ENCODE measurements around the gene CEP350. TPM values are rescaled to one million over a fixed set of nuclear protein-coding genes. Genes with fewer than 3 reads are reported as not detected.
"Not testable (repeated sequence)": the region's sequence is repeated elsewhere in the genome, so short reads cannot be mapped to it uniquely, and the experiment has no call there.

CEP350 gene
- polyA plus RNA-seq, 10 donors = 23.1 to 39.9 (median 29.8) TPM

GRCh38 chr1:180114396-180114945, 159.9 kb downstream of the CEP350 start:
- DNase-seq = no peak

DNA sequence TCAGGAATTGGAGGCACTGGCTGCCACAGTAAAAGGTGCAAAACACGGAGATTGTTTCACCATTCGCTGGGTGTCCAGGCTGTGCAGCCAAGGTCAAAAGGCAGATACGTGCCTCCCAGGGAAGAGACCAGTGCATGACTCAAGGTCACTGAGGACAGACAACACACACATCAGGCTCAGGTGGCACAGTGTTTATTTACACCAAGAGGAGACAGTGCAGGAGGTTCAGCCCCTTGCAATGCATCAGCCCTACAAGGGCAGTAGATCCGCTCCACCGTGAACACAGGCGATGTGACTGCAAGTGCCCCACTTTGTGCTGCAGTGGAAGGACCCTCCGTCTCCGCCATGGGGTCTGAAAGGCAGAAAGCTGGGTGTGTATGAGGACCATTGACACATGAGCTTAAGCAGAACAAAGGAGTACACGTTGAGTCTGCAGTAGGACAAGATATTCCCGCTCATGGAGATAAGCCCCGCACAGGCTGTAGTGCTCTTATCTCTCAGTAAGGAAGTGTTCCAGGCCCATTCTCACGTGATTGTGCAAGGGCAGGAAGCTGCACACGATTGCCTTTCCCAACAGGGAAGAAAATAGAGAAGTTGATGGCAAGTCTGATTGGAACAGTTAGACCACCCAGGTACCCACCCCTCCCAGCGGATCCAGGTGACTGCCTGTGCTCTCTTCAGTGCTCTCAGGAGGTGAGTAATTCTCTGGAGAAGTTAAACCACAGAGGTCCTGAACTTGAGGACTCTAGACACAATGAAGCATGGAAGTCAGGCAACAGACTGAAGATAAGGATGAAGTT, 162.6 kb downstream of the CEP350 start:
- no peak for DNase-seq

- peak in 1 of 3 donors; percentile 49 for DNase-seq
These were observed 163.1 kb downstream of the CEP350 start for GRCh38 chr1:180117764-180118116.

- DNase-seq = no peak
These were observed 165.2 kb downstream of the CEP350 start for GRCh38 chr1:180119837-180120236.

DNA sequence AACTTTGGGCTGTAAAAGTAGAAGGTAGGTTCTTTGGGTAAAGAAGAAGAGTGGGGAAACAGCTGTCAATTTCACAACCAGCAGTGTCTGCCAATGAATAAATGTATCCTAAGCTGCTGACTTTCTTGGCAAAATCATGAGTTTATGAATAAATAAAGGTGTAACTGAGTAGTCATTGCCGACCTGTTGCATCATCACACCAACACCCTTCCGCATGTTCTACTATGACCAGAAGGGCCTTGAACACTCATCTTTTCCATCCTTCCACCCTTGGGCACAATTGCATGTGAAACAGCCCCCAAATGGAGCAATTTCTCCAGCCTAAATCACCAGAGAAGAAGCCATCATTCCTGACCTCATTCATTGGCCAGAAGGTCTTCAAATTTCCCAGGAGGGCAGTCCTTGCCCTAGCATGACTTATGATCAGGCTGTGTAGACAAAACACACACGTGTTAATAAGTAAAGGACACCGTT, 168.9 kb downstream of the CEP350 start:
- DNase-seq = no peak

DNA sequence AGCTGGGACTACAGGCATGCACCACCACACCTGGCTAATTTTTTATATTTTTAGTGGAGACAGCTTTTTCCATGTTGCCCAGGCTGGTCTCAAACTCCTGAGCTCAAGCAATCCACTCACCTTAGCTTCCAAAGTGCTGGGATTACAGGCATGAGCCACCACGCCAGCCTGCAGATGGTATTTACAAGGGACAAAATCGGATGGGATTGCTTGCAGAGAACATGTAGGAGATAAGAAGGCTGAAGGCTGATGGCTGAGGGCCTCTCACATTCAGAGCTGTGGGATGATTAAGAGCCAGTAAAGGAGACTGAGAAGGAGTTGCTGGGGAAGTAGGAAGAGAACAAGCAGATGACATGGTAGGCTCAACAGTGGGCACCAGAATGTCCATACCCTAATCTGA, 176.0 kb downstream of the CEP350 start:
- no peak for DNase-seq

GRCh38 chr1:180131510-180131909, 176.9 kb downstream of the CEP350 start:
- DNase-seq = peak in 1 of 3 donors; percentile 51

DNA sequence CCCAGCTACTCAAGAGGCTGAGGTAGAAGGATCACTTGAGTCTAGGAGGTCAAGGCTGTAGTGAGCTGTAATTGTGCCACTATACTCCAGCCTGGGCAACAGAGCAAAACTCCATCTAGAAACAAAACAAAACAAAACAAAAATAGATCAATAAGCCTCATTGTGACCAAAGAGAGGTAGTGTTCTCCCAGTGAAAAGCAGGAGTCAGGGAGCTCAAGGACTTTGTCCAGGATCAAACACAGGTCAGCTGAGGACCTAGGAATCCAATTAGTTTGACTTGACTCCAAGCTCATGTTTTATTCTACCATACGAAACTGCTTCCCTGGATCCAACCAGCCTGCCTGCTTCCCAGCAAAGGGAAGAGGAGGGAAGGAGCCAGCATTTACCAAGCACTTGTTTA, 178.6 kb downstream of the CEP350 start:
- DNase-seq = no peak

- not testable (repeated sequence) for DNase-seq
These were observed 179.1 kb downstream of the CEP350 start for GRCh38 chr1:180133688-180134087.

DNA sequence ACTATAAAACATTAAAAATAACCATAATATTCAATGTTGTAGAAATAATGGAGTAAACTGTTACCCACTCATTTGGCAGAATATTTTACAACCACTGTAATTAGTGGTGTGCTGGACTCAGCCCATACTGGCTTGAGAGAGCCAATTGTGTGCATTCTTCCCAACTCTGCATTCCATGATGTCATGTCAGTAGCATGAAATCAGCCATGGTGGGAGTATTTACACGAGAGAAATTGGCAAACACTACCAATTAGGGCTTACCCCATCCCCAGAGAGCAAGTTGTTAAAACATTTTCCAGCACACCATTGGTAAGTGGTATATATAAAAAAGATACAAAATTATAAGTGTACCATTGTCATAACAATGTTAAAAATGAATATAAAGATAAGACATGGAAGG, 180.9 kb downstream of the CEP350 start:
- DNase-seq = no peak

DNA sequence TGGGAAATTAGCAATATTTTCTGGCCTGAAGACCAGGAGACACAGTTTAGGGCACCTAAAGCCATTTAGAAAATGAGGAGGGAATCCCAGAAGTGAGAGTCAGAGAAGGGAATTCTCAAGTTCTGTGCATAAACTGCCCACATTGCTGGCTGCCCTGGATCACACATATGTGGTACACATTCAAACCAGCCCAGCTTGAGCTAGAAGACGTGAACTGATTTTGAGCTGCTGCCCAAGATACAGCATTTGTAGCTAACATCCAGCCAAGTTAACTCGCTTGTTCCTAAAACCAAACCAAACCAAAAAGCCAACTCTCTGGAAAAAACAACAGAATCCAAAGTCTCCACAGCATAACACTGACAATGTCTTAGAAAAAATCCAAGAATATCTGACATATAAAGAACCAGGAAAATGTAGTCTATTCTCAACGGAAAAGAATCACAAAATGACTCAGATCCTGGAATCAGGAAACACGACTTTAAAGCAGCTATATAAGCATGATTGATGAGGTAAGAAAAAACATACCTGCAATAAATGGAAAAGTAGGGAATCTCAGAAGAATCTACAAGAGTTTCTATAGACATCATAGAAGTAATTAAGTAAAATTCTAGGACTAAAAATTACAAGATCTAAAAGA, 181.8 kb downstream of the CEP350 start:
- no peak for DNase-seq

DNA sequence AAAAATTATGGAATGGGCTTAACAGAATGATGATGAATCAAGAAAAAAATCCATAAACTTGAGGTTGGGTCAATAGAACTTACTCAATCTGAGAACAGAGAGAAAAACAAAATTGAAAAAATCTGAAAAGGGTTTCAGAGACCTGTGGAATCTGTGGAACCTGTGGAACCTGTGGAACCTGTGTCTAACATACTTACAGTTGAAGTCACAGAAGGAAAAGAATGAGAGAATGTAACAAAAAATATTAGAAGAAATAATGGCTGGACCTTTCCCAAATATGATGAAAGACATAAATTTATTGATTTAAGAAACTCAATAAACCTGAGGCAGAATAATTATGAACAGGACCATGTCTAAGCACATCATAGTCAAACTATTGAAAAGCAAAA, 182.4 kb downstream of the CEP350 start:
- DNase-seq = no peak

GRCh38 chr1:180137776-180138175, 183.2 kb downstream of the CEP350 start:
- DNase-seq = no peak

- DNase-seq = no peak
These were observed 186.8 kb downstream of the CEP350 start for GRCh38 chr1:180141381-180141934.

DNA sequence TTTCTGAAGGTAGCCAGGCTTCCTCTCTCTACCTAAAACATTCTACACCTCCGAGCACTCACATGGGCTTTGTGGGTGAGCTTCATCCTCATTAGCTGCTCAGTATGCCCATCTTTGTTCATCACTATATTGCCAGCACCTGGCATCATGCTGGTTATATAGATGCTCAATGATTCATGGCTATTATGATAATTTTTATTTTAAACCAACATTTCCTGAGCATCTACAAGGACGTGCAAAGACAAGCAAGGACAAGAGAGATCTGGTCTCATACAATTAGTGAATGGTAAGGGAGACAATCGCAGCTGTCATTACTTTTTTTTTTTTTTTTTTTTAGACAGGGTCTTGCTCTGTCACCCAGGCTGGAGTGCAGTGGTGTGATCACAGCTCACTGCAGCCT, 188.7 kb downstream of the CEP350 start:
- no peak for DNase-seq

DNA sequence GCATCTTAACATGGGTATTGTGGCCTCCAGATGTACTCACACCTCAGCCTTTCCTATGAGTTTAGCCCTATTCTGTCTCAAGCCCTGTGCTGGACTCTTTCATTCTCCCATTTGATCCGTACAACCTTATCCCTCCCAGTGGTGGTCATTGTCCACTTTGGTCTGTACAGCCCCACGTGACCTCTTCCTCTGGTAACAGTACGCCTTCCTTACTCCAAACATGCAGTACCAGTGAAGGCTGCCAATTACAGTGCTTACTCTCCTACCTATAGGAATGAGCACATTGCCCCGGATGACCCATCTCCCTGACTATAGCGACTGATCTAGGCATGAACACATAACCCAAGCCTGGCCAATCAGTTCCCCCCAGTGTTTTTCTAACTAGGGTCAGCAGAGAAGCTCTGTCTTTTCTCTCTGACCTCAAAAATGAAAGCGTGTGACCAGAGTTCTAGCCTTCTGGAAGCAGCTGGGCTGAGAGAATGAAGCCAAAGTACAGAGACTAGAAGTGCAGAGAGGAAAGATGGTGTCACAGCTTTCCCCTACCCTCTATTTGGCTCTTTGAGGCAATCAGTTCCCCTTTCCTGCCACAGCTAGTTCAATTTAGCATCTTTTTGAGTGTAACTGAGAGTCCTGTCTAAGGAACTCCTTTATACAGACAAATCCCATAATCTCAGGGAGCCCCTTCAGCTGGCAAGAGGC, 190.2 kb downstream of the CEP350 start:
- DNase-seq = no peak

DNA sequence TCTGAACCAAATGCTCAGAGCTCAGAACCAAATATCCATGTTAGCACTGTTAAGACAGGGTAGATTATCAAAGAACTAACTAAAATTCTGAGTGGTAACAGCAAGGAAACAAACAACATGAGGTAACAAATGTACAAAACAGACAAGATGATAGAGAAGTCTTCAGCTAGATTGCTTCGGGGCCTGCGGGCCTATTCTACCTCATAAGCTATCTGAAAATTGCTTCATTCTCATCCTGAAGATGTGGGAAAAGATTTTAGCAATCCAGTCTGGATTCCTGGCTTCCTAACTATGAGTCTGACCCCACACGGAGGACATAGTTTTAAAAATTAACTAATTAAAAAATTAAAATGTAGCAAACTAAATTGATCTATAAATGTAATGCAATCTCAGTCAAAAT, 190.8 kb downstream of the CEP350 start:
- DNase-seq = no peak

DNA sequence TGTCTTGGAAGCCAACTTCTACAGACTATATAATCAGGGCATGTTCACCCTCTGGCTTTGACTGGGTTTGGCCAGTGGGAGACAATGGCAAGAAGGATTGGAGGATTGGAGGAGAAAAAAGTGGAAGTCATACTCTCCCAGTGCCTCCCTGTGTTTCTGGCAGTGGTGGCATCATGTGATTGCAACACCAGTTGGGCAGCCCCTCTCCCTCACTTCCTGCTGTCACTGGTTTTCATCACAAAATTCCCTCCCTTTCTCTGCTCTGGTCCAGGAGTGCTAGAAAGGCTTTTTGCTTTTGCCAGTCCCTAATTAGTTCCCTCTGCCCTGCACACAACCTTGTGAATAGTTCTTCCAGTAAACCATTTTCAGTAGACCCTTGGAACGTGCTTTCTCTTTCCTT, 196.4 kb downstream of the CEP350 start:
- DNase-seq = no peak

DNA sequence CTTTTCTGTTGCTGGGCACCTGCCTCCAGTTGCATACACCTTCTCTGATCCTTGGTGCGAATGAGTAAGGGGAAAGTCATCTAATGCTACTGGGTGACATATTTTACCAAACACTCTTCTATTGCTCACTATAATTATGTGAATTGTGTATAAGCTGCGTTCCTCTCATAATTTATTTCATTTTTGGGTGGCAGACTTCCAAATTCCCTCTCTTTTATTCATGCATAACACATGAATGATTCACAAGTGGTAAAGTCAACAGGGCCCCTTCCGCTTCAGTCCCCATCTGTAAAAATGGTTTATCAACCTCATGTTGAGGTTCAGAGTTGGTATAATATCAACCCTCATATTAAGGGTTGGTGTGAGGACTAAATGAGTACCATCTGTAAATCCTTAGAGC, 196.9 kb downstream of the CEP350 start:
- peak in 1 of 3 donors; percentile 84 for DNase-seq

DNA sequence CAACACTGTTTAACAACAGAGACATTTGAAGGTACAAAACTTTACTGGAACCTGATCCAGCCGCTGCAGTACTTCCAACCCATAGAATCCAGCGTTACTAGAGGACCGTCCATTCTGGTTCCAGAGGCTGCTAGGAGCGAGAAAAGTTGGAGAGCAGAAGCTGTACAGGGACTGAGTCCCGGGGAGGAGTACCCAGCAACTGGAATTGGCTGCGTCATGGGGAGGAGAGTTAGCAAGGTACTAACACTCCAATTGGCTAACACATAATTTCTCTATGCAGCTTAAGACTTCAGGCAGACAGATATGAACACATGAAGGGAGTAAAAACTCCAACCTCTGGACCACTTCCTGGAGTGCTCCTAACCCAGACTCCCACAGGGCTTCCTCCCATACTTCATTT, 198.0 kb downstream of the CEP350 start:
- no peak for DNase-seq

DNA sequence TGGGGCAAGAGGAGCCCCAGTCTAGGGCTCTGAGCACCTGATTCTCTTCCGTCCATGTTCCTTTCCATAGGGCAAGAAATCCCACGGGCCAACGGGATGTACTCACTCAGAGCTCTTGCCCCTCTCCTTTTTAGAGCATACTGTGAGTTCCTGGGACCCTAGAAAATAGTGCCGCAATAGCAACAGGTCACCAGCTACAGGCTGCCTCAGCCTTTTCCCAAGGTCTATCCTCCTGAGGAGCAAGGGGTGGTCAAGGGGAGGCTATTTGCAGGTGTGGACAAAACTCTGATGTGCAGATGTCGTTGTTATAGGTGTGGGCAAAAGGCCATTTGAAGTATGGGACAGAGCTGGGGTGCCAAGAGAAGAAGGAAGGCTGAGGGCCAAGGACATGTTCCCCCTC, 198.4 kb downstream of the CEP350 start:
- DNase-seq = no peak

DNA sequence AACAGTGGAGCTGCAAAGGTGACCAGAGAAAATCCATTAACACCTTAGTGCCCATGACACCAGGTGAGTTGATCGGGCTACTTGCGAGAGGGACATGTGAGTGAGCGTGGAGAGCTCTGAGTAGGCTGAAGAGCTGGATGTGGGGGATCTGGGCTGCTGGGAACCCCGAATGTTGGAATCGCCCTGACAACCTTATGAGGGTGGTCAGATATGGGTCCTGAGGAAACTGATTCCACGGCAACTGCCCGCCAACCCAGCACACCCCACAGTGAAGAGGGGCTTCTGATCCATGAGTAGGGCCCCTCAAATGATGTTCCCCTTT, 199.4 kb downstream of the CEP350 start:
- no peak for DNase-seq
